ENCODE data around the gene CELF4.
"Not testable (repeated sequence)": the region's sequence is repeated elsewhere in the genome, so short reads cannot be mapped to it uniquely, and the experiment has no call there.

The CELF4 gene

DNA sequence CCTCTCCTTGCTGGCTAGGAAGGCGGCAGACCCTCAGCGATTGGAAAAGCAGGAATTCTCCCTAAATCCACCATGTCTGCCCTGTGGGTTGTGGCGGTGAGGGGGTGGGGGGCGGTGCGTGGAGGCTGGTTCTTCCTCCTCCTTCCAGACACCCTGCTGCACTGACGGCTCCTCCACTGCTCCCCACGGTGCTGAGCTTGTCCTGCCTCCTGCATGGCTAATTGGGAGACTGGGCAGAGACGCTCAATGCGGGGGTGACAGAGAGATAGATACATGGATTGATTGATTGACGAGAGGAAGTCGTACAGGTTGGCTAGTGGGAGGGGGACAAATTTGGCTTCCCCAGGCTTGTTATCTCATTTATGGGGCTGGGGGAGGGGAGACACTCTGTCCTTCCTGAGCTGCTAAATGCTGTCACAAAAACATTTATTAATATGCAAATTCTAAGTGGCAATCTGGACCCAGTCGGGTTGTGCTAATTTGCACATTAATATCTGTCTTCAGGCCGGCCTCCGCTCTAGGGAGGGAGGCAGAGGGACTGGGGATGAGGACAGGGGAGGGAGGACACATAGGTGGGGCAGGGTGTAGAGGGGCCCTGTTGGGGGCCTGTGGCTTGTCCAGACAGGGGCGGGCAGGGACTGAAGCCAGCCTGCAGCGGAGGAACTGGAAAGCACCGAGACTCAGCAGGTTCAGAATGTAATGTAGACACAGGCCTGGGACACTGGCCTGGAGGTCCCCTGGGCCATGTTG, 181.6 kb downstream of the CELF4 start:
- no peak for DNase-seq

DNA sequence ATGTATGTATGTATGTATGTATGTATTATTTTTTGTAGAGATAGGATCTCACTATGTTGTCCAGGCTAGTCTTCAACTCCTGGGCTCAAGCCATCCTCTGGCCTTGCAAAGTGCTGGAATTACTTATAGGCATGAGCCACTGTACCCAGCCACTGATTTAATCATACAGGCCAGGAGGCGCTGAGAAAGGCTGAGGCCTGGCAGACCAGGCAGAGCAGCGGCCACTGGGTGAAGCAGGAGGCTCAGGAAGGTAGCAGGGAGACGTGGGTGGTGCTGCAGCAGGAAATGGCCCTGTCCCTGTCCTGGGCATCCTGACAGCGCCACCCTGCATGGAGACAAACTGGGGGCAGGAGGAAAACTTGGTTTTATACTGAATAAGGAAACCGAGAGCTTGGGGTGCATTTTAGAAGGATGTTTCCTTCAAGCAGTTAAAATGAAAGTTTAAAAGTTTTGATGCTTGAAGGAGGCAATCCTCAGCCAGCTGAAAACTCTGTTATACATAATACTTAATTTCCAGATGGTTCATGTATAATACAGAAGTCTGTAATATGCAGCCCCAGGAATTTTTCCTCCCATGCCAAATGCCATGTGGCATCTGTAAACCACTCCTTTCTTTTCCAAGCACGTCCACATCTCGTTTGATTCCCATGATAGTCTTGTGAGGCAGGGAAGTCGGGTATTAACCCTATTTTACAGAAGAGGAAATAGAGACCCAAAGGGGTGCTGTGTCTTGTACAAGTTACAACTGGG, 182.4 kb downstream of the CELF4 start:
- no peak for DNase-seq

DNA sequence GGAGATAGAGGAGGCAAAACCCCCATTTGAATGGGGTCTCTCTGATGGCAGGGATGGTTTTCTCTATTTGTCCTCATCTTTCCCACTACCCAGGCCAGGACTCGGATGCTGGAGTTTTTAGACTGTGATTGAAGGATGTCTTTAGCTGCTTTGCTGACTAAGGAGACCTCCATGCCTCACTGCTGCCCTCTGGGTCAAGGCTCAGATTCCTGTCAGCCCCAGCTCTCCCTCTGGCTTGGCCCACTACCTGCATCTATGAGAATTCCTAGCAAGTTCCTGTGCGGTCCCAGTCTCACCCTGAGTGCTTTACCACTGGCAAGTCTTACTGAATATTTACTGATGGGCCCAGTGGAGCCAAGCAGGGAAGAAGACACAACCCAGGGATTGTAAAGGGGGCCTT, 184.0 kb downstream of the CELF4 start:
- DNase-seq, result no peak

DNA sequence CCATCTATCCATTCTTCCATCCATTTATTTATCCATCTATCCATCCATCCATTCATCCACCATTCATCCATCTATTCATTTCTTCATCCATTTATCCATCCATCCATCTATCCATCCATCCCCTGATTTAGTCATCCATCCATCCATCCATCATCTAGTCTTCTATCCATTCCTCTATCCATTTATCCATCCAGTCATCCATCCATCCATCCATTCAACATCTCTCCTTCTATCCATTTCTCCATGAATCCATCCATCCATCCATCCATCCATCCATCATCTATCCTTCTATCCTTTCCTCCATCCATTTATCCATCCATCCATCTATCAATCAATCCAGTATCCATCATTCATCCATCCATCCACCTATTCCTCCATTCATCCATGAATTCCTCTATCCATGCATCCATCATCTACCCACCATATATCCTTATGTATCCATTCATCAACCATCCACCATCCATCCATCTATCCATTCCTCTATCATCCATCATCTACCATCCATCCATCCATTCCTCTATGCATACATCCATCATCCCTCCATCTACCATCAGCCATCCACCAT, 185.0 kb downstream of the CELF4 start:
- DNase-seq, result no peak

DNA sequence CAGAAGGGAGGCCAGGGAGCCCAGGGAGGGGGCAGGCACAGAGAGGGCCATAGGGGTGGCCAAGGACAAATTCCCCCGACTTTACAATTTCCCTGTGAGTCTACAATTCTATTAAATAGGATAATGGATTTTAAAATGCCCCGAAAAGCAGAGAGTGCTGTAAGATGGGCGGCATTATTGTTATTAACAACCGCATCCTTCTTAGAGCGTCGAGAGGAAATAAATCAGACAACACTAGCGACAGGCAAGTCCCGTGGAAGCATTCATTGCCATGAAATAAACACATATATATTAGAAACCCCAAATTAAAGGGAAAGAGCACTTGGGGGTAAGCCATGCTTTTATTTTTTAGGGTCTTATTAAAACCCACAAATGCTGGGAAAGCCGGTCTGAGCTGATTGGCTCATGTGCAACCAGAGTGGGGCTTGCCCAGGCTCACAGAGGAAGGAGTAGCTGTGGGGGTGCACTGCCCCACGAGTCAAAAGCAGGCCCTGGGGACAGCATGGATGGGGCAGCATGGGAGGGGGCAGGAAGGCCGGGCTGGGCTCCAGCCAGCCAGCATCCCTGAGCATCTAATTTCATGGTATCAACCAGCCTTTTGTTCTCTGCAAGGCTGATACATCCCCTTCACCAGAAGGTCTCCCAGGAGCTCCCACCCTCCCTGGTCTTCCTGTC, 187.1 kb downstream of the CELF4 start:
- DNase-seq, result no peak

DNA sequence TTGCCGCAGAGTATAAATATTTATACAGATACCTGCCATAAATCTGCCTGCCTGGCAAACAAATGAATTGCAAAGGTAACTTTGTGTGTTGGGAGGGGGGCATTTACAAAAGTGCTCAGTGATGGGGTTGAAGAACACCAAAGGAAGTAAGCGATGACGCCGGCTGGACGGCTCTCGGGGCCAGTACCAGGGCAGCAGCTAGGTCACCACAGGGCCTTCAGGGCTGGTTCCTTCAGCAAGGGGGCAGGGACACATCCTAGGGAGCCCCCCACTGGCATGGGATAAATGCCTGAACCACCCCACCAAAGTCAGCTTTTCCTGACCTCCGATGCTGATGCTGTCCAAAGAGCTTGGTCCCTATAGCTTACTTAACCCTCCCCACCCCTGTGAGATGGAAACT, 190.4 kb downstream of the CELF4 start:
- no peak for DNase-seq

DNA sequence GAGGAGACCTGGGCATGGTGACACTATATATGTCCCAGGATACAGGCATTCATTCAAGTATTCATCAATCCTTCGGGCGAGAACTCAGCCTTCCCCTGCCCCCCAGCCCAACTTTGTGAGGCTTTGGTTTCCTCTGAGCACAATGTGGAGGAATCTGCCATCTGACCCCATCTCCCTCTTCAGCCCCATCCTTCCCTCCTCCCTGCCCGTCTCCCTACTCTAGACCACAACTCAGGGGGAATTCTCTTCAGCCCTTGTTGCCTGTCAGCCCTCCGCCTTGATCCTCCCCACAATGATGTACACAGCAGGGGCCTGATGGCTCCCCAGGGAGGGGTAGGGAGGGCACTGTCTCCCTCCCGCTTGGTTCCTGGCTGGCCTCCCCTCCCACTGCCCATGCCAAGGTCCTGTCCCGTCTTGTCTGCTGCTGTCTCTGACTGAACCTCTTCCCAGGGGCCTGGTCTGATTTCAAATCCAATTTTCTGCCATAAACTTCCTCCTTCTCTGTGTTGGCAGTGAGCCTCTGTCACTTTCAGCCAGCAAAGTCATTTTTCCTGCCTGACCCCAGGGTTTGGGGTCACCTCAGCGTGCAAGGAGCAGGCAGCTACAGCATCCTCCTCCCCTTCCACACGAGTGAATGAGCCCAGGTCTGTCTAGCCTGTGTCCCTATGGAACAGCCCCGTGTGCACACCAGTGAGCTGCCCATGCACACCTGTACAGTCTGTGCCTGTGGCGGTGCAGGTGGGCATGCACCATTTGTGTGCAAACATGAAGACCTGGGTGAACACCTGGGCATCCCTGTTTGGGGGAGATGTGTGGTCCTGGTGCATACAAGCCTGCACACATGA, 197.3 kb downstream of the CELF4 start:
- no peak for DNase-seq

DNA sequence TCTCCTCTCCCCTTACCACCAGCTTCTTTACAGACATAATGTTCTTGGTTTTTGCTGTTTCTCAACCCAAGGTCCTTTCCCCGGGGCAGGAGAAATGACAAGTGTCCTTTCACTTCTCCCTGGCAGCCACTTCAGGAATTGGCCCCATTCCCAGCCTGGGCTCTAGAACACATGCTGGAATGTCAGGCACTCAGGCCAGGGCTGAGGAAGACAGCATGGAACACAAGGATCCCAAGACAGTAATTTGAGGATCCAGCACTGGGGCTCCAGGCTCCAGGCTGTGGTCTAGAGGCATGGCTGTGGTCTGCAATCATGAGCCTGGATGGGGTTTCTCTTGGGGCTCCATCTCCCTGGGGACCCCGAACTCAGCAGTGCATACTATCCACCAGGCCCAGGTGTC, 201.4 kb downstream of the CELF4 start:
- no peak for DNase-seq

DNA sequence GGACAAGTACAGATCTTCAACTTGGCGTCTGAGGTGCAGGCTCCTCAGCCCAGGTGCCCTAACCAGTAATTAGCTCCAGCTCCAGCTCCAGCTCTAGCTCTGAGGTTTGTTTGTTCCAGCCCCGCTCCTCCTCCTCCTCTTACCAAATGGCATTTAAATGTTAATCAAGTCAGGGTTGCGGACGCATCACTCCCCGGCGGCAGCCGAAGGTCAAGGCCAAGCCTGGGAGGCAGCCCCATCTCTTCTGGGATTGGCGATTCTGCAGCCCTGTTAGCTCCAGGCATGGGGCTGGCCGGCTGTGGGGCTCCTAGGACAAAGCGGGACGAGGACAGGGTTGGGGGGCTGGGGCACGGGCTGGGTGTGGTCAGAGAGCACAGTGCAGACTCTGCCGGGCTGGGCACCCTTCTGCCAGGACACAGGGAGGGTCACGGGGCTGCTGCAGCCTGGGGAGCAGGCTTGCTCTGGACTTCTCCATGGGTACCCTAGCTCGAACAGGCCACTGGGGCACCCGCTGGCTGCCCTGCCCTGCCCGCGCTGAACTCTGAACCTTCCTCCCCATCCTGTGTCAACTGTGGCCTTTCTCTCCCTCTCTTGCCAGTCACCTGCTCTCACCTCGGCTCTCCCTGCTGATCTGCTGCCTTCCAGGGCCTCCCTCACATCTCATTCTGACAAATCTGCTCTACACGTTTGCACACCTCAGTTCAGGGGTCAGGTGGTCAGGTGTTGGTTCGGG, 203.3 kb downstream of the CELF4 start:
- no peak for DNase-seq

DNA sequence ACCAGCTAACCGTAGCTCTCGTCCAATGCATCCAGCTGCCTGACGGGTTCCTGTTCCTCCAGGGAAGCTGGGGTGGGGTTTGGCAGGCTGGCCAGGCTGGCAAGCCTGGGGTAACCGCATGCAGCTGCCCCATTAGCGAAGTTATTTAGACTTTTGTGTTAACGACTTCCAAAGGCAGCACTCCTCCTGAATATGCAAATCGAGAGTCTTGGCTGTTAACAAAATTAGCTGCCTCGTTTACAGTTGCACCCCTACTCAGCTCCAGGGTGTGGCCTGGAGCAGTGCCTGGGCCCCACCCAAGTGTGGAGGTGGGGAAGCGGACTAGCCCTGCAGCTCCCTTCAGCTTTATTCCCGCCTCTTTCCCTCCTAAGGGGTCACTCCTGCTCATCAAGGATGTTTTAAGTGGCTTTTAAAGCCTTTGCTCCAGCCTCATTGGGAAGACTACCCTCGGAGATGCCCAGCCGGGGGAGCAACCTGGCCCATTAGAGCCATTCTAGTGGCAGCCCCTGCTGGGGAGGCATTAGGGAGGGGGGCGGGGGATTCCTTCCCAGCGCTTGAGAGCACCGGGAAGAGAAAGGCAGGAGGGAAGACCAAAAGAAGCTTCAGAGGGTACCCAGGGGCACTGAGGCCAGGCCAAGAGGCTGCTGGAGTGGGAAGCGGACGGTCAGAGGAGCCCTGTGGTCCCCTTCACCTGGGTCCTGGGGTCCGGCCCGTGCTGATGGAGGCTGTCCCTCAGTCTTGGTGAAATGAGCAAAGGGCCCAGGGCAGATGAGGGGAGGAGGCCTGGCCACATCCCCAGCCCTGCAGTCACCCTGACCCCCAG, 204.1 kb downstream of the CELF4 start:
- no peak for DNase-seq

DNA sequence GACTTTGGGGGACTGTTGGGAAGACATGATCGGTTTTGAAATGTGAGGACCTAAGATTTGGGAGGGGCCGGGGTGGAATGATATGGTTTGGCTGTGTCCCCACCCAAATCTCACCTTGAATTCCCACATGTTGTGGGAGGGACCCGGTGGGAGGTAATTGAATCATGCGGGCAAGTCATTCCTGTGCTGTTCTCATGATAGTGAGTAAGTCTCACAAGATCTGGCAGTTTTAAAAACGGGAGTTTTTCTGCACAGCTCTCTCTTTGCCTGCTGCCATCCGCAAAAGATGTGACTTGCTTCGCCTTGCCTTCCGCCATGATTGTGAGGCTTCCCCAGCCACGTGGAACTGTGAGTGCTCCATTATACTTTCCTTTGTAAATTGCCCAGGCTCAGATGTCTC, 207.5 kb downstream of the CELF4 start:
- DNase-seq, result not testable (repeated sequence)

DNA sequence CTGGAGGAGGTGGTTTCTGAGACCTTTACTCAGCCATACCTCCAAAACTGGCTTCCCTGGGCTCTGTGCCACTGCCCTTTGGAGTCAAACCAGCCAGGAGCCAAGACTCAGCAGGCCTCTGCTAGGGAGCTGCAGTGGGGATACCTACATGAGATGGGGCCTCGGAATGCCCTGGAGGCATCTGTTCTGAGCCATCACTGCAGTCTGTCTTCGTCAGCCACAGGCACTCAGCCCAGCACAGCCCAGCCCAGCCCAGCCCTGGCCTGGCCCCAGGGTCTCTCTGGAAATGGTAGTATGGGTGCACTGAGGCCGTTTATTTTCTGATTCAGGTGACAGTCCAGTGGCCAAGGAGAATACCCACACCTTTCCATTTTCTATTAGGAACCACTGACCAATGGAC, 209.8 kb downstream of the CELF4 start:
- DNase-seq, result no peak

DNA sequence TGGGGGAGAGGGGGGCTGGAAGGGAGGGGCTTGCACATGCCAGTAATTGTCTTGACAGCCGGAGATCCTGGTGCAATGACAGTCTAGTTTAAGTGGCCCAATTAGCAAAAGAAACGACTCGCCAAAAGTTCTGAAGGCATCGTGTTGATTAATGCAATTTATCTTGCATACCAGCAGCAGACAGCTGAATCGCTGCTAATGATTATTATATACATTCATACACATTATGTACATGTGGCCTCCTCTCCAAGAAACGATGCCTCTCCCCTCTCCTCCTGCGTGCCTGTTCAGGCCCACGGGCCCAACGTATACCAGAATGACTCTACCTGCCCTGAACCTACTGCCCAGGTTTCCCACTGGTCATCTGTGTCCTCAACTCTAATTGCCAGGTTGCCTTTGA, 214.5 kb downstream of the CELF4 start:
- no peak for DNase-seq

DNA sequence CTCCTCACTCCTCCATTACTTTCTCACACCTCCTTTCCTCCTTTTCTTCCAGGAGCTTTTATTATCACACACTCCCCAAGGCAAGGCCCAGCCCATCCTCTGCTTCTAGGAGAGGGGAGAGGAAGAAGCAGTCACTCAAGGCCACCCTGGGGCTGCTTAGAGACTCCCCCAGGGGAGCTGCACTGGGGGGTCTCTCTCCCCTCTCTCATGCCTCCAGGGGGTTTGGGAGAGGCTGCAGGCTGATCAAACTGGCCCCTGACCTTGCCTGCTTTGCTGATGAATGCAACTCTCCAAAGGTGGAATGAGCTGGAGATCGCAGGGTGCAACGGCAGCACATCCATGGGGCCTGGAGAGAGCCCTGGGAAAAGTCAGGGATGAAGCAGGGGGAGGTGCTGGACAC, 216.9 kb downstream of the CELF4 start:
- no peak for DNase-seq

DNA sequence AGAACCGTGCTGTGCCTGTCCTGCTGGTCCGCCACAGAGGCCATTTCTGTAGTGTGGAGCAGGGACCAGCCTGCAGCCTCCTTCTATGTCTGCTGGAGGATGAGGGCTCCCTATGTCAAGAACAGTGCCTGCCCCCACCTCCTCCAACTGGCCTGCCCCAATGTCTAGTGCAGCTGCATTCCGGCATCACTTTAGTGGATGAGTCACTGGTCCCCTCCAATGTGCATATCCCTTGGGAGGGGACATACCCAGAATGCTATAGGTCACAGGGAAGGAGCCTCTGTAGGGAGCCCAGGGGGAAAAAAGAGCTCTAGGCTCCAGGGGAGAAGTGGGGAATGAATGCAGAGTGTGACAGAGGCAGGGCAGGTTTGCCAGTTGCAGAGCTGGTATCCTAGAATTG, 219.6 kb downstream of the CELF4 start:
- DNase-seq, result no peak

DNA sequence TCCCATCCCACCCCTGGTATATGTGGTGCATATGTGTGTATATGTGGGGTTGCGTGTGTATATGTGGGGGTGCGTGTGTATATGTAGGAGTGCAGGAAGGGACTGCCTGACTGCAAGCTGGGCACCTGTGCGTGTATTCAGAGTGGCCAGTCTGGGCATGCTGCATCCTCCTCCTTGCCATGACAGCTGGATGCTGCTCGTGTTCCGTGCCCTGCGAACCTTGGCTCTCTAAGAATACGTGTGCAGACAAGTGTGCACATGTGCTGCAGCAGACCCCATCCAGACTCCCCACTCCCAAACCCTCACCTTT, 222.1 kb downstream of the CELF4 start:
- no peak for DNase-seq

DNA sequence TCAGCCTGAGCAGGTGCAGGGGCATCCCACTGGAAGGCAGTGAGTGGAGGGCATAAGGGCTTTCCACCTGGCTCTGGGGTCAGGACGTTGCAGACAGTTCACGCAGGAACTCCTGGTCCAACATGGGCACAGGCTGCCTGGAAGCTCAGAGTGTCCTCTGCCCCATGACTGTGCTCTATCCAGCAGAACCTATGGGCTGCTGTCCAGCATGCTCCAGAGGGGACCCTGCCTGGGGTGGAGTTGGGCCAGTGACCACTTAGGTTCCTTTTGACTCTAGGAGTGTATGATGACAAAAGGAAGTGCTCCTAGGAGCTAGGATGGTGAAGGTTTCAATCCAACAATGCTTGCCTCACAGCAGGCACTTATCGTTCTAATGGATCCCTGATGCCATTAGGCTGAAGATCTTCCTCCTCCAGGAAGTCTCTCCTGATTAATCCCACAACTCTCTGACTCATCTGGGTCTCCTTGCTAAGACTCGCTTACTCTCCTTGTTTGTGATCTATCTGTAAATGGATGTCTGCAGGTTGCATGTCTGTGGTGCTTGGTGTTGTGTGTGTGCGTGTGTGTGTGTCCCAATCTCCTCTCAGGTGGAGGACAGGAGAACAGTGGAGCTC, 224.0 kb downstream of the CELF4 start:
- DNase-seq, result no peak

DNA sequence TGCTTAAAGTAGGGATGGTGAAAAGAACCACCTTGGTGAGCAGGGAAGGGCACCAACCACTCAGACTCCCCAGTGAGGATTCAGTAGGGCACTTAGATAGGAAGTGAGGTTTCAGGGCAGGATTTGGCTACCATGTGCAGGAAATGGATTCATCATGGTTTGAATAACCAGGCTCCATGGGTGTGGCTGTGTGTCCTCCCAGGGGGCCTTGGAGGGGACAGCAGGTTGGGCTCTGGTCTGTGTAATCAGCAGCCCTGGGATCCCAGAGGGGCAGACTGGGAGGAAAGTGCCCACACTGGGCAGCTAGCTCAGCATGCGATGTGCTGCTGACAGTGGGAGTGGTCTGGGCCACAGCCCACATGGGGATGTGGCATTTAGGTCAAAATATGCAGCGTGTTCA, 224.6 kb downstream of the CELF4 start:
- DNase-seq, result no peak

DNA sequence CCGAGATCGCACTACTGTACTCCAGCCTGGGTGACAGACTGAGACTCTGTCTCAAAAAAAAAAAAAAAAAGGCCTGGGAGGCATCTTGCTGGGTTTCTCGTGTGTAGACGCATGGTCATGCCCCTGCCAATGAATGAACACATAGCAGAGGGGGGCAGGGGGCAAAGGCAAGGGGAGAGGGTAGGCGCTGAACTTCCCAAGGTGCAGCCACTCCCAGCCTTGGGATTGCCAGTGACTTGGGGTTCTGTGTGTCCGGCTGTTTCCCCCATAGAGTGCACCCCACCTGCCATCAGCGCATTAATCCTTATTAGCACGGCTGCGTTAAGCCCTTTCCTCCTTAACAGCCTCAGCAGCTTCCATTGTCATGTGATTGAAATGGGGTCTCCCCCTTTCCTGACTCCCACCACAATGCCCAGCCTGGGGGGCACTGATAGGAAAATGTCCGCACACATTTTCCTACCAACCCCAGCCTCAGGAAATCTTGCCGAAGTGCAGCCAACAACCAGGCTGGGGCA, 225.8 kb downstream of the CELF4 start:
- no peak for DNase-seq

DNA sequence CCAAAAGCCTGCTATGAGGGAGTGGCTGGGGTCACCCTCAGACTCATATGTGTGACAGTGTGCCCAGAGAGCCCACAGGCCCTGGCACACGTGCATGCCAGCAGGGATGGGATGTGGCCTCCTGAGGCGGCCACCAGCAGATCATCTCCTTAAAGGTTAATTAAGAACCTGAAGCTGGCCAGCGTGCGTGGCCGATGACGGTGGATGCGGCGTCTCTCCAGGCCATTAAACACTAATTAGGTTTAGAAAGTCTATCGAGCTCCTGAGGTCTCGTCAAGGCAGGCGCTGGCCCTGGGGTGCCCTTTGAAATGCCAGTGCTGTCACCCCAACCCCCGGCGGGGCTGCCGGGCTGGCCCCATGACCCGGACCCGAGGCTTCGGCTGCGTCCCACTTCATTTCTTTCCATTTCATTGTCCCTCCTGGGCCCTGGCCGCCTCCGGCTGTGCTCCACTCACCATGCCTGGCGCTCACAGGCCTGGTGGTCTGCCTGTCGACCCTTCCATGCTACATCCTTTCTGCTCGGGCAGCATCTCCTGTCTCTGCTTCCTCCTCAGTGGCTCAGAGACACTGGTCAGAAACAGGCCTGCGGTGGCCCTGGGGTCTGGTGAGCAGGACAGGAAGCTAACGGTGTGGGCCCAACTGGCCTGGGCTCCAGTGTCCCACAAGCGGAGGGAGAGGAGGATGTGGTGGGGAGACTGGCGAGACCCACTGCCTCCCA, 228.9 kb downstream of the CELF4 start:
- no peak for DNase-seq
